HG02943 (cell line): ENCODE results near the gene IDE.
"Not testable (repeated sequence)": the region's sequence is repeated elsewhere in the genome, so short reads cannot be mapped to it uniquely, and the experiment has no call there.

Experiments used
- ATAC-seq: cut with Tn5 transposase; IDR thresholded peaks from one replicate; pipeline ENCODE4 v1.9.1; 2021; ENCODE audit warnings: mild to moderate bottlenecking, low read depth, moderate library complexity; ENCODE audit not compliant: unreplicated experiment

The IDE gene

GRCh38 chr10:92502296-92502808, 71.5 kb downstream of the IDE start:
- no peak for ATAC-seq

GRCh38 chr10:92493362-92493761, 80.5 kb downstream of the IDE start:
- no peak for ATAC-seq

- no peak for ATAC-seq
These were observed 81.1 kb downstream of the IDE start for GRCh38 chr10:92492748-92493240.

- ATAC-seq = no peak
These were observed 83.5 kb downstream of the IDE start for GRCh38 chr10:92490387-92490786.

- no peak for ATAC-seq
These were observed 87.3 kb downstream of the IDE start for GRCh38 chr10:92486637-92487036.

GRCh38 chr10:92483539-92483938, 90.4 kb downstream of the IDE start:
- ATAC-seq = no peak

GRCh38 chr10:92480413-92480812, 93.5 kb downstream of the IDE start:
- ATAC-seq = no peak

- no peak for ATAC-seq
These were observed 94.3 kb downstream of the IDE start for GRCh38 chr10:92479547-92479946.

- no peak for ATAC-seq
These were observed 95.4 kb downstream of the IDE start for GRCh38 chr10:92478536-92478935.

GRCh38 chr10:92475357-92475868, 98.5 kb downstream of the IDE start:
- no peak for ATAC-seq

GRCh38 chr10:92470026-92470425, 103.9 kb downstream of the IDE start:
- no peak for ATAC-seq

- no peak for ATAC-seq
These were observed 109.5 kb downstream of the IDE start for GRCh38 chr10:92464364-92464763.

- ATAC-seq = no peak
These were observed 110.3 kb downstream of the IDE start for GRCh38 chr10:92463582-92463981.

- ATAC-seq = not testable (repeated sequence)
These were observed 118.9 kb downstream of the IDE start for GRCh38 chr10:92454955-92455354.

- no peak for ATAC-seq
These were observed 121.6 kb downstream of the IDE start for GRCh38 chr10:92452313-92452712.

GRCh38 chr10:92451431-92451830, 122.5 kb downstream of the IDE start:
- no peak for ATAC-seq

GRCh38 chr10:92450896-92451295, 123.0 kb downstream of the IDE start:
- no peak for ATAC-seq

GRCh38 chr10:92440578-92440977, 133.3 kb downstream of the IDE start:
- ATAC-seq = no peak

GRCh38 chr10:92438220-92438619, 135.7 kb downstream of the IDE start:
- ATAC-seq = no peak

- ATAC-seq = no peak
These were observed 137.3 kb downstream of the IDE start for GRCh38 chr10:92436611-92437010.

- not testable (repeated sequence) for ATAC-seq
These were observed 137.8 kb downstream of the IDE start for GRCh38 chr10:92436065-92436464.

GRCh38 chr10:92434385-92434784, 139.5 kb downstream of the IDE start:
- ATAC-seq = no peak

- ATAC-seq = no peak
These were observed 141.3 kb downstream of the IDE start for GRCh38 chr10:92432596-92432995.
